MM.1S (cell line): ENCODE results near the gene ASPDH.
"Not testable (repeated sequence)": the region's sequence is repeated elsewhere in the genome, so short reads cannot be mapped to it uniquely, and the experiment has no call there.

Source experiments
- EZH2 ChIP-seq: fragments of 300-600 bp; sonication (generic); optimal IDR thresholded peaks from 2 replicates; pipeline ENCODE3; 2017; ENCODE audit warnings: low read depth, mild to moderate bottlenecking, antibody characterized with exemption, low read length, mixed read lengths
- EZH2phosphoT487 ChIP-seq: fragments of 300-600 bp; sonication (generic); IDR thresholded peaks from 2 replicates; pipeline ENCODE4 v1.6.1; 2018; ENCODE audit warnings: antibody characterized with exemption, low read length
- TF ChIP-seq, protein P1 (sequence below): fragments of 300-600 bp; sonication (generic); IDR thresholded peaks from 2 replicates; pipeline ENCODE4 v1.5.1; 2016; ENCODE audit warnings: antibody characterized with exemption, low read length, mixed read lengths

DNA sequence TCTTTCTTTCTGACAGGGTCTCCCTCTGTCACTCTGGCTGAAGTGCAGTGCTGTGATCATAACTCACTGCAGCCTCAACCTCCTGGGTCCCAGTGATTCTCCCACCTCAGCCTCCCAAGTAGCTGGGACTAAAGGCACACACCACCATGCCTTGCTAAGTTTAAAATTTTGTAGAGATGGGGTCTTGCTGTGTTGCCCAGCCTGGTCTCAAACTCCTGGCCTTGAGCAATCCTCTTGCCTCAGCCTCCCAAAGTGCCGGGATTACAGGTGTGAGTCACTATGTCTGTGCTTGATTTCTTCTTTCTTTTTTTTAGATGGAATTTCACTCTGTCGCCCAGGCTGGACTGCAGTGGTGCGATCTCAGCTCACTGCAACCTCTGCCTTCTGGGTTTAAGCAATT lies 14.3 kb upstream of the ASPDH start:
- TF ChIP-seq EZH2, EZH2phosphoT487: not testable (repeated sequence)
- TF ChIP-seq, protein P1, sequence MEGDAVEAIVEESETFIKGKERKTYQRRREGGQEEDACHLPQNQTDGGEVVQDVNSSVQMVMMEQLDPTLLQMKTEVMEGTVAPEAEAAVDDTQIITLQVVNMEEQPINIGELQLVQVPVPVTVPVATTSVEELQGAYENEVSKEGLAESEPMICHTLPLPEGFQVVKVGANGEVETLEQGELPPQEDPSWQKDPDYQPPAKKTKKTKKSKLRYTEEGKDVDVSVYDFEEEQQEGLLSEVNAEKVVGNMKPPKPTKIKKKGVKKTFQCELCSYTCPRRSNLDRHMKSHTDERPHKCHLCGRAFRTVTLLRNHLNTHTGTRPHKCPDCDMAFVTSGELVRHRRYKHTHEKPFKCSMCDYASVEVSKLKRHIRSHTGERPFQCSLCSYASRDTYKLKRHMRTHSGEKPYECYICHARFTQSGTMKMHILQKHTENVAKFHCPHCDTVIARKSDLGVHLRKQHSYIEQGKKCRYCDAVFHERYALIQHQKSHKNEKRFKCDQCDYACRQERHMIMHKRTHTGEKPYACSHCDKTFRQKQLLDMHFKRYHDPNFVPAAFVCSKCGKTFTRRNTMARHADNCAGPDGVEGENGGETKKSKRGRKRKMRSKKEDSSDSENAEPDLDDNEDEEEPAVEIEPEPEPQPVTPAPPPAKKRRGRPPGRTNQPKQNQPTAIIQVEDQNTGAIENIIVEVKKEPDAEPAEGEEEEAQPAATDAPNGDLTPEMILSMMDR: not testable (repeated sequence)
